ENCODE measurements around the gene PBX4. TPM values are rescaled to one million over a fixed set of nuclear protein-coding genes. Genes with fewer than 3 reads are reported as not detected.

The PBX4 gene, protein sequence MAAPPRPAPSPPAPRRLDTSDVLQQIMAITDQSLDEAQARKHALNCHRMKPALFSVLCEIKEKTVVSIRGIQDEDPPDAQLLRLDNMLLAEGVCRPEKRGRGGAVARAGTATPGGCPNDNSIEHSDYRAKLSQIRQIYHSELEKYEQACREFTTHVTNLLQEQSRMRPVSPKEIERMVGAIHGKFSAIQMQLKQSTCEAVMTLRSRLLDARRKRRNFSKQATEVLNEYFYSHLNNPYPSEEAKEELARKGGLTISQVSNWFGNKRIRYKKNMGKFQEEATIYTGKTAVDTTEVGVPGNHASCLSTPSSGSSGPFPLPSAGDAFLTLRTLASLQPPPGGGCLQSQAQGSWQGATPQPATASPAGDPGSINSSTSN
- total RNA-seq: 8.6 TPM

DNA sequence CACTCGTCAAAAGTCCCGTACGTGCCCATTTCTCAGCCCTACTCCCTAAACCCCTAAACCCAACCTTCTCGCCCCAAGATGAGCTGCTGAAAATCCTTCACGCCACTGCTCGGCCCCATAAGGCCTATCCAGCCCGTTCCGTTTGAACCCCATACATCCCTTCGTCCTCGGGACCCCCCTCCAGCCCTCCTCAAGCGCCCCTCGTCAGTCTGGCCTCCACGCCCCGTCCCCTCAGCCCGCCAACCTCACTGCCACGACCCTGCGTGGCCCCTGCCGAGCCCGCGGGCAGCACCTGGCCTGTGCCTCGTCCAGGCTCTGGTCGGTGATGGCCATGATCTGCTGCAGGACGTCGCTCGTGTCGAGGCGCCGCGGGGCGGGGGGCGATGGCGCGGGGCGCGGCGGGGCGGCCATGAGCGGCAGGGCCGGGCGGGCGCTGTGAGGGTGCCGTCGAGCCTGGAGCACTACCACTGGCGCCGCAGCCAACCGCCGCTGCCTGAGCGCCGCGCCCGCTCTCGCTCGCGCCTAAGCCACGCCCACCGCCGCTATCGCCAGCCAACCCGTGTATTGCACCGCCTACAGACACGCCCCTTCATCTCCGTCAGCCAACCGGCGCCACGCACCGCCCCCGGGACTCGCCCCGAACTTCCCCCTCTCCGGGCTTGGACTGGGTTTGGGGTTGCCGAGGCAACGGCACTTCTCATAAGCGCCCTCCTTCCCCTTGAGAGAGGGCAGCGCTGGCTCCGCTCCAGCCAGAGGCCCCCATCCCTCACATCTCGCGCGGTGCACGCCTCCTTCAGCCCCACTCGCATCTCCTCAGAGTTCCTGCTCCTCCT, at the start of gene PBX4:
Gene PBX4, minus strand, starts transcription at position 469 of the 833 bp plus-strand sequence. Its CDS starts 58 bp downstream, at position 411.

DNA sequence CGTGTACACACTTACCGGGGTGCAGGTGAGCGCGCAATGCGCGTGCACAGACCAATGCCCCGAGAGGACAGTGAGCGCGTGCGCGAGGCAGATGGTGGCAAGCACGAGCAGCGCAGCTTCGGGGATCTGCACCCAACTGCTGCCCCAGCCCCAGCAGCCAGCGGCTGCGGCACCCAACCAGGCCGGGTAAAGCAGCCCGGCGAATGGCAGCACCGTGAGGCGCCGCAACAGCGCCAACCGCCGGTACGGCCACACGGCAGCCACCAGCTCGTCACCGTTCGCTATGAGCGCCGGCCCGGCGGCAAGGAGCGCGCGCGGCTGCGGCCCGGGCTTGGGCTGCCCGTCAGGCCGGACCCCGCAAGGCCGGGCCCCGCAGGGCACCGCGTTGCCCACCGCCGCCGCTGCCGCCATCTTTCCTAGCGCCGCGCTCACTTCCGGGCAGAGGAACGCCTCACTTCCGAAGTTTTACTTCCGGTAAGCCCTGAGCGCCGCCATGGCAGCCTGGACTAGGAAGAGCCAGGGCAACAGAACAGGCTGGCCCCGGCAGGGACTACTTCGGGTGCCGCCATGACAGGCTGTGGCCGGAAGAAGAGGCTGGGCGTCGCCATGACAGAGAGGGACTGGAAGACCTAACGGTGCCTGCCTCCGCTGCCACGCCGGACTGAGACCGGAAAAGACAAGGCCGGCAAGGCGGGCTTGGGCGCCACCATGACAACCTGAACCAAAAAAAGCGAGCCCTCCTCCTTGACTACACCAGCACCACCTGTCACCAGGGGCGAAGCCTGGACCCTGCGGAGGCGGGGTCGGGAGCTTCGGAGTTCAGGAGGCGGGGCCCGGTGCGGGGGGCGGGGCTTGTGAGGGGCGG, 45.0 kb upstream of the PBX4 start, which contains the start of gene ATP13A1:
Gene ATP13A1, minus strand, starts transcription at position 421 of the 865 bp plus-strand sequence. Its CDS starts 10 bp downstream, at position 411.

DNA sequence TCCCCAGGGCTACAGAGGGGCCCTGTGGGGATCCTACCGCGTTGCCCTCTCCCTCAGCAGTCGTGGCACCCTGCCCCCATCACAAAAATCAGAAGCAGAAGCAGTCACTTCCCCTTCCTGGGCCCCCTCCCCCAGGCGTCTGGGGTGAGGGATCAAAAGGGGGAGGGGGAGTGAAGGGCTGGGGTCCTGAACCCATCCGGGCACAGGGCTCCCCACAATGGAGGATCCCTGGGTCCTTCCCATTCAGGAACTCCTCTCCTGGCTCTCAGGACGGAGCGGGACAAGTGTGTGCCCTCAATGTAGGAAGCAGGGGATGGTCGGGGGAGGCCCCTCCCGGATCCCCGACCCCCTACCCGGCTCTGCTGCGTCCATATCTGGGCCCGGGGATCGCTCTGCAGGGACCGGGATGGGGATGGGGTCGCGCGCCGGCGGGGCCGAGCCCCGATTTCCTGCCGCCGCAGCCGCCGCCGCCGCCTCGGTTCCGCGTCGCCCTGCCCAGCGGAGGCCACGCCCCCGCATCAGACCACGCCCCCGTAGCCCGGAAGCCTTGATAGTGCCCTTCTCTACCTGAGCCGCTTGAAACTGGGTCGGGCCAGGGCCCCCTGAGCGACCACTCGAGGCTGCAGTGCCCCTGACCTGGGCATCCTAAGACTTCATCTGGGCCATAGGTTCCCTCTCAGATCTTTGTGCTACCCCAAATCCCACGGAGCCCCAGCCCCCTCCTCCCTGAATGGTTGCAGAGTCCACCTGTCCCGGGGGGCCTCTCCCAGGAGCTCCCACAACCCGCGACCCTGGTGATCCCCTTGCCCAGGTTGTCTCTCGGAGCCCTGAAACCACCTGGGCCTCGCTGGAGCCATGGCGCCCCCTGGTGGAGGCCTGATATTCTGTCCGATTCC, 24.9 kb upstream of the PBX4 start, which contains the start of gene GMIP:
Gene GMIP, minus strand, starts transcription at position 500 of the 896 bp plus-strand sequence. Its CDS starts 128 bp downstream, at position 372.

DNA sequence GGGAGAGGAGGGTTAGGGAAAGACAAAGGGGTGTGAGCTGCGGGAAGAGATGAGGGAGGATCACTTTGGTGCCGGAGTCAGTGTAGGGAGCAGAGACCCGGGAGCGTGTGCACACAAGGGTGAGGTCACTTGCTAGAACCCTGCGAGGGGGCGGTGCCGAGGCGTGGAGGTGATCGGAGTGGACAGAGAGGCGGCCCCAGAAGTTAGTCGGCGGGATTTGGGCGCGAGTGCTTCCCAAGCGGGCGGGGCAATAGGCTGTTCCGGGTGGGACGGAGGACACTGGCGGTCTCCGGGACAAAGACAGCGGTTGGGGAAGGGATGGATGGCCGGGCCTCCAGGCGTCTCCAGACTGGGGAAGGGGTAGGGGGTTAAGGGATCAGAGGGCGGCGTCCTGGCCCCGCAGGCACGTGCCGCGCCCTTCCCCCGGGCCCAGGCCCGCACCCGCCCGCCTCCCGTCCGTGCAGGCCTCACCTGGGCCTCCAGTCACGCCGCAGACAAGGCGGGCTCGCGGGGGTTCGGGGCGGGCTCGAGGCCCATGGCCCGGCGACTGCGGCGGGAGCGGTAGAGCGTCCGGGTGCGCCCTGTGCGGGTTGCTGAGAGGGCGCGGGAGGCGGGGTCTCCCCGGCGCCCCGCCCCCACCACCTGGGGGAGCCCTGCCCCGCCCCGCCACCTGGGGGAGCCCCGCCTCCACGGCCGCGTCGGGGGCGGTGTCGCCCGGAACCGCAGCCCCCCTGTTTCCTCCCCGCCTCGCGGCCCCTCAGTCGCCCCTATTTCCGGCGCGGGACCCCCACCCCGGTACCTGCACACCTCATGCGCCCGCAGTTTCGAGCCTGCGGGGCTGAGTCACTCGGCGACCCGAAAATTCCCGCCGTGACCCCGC, 9.4 kb upstream of the PBX4 start, which contains the start of gene LPAR2:
Gene LPAR2, minus strand, starts transcription at position 600 of the 880 bp plus-strand sequence. CDS start 945 bp downstream, outside the sequence.

DNA sequence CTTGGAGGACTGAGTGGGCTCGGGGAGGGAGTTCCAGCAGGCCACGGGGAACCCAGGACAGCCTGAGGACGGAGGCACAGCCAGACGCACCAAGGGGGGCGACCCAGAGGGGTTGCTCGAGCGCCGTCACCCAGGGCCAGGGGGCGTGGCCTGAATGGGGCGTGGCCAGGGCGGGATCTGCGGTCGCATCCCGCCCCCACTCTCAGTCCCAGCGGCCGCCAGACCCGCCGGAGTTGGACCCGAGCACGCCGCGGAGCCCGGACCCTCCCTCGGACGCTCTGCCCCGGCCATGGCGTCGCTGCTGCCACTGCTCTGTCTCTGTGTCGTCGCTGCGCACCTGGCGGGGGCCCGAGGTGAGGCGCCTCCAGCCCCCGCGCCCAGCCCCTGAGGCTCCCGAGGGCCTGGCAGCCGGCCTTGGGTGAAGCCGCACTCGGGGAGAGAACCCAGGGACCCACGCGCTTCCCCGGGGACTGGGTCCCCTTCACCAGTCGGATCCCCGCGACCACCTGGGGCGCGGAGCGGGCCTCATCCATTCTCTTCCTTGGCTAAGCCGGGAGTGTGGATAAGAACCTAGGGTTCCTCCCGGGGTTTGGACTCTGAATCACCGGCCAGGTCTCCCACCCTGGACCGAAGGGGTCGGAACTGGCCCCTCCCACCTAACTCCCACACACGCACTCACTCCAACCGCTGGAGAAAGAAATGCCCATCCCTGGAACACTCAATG, 80.3 kb downstream of the PBX4 start, which contains the start of gene CILP2:
Gene CILP2, plus strand, starts transcription at position 205 of the 724 bp plus-strand sequence. Its CDS starts 85 bp downstream, at position 290.

DNA sequence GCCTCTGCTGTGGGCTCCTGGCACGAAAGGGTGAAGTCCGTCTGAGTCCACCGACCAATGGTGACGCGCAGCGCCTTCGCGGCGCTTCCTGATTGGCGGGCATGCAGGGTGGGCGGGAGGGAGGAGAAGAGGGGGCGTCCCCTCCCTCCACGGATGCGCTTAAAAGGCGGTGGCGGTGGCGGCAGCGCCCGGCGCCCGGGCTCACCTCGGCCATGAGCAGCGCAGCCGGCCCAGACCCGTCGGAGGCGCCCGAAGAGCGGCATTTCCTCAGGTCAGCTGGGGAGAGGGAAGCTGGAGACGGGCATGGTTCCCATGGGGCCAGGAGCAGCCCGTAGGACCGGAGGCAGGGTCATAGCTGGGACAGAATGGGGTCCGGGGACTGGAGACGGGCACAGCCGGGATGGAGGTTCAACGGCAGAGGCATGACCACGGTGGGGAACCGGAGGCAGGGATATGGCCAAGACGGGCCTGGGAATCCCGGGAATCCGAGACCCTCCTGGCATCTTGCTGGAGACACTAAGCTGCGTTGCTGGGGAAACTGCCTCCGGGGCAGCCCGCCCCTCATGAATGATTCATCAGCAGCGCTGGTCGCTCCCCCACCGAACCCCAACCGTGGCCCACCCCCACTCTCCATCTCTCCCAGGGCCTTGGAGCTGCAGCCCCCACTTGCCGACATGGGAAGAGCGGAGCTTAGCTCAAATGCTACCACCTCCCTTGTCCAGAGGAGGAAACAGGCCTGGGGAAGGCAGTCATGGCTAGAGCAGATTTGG, 89.6 kb downstream of the PBX4 start, which contains the start of gene YJEFN3:
Gene YJEFN3, plus strand, starts transcription at position 191 of the 770 bp plus-strand sequence. Its CDS starts 22 bp downstream, at position 213.

DNA sequence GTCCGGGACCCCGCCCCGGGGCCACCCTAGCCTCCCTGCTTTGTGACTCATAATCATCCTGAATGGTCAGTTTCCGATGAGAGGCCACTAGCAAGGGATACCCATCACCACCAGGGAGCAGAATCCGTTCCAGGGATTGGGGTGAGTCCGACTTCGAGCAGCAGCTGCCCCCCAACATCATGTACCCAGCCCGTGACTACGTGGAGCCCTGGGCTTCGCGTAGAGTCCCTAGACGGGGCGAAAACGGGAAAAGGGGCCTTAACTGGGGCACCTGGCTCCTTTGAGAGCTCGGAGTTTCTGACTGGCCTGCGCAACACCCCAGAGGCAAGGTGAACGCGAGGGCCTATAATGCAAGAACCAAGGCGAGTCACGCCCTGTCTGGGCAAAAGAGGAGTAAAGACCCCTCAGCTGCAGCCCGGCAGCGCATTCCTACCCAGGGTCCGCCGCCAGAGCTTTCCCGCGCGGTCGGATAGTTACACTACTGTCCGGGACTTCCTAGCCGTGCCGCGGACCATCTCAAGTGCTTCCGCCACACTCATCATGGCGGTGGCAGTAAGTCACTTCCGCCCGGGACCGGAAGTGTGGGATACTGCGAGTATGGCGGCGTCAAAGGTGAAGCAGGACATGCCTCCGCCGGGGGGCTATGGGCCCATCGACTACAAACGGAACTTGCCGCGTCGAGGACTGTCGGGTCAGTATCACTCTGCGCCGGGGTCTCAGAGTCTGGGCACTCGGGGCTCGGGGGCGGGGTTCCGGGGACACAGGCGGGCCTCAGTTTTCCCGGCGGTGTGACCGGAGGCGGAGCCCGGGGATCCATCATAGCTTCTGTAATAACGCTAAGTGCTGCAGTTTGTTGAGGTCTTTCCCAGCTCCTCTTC, 102.6 kb downstream of the PBX4 start, which contains the start of gene NDUFA13:
Gene NDUFA13, plus strand, starts transcription at position 584 of the 878 bp plus-strand sequence. Its CDS starts 14 bp downstream, at position 598.

DNA sequence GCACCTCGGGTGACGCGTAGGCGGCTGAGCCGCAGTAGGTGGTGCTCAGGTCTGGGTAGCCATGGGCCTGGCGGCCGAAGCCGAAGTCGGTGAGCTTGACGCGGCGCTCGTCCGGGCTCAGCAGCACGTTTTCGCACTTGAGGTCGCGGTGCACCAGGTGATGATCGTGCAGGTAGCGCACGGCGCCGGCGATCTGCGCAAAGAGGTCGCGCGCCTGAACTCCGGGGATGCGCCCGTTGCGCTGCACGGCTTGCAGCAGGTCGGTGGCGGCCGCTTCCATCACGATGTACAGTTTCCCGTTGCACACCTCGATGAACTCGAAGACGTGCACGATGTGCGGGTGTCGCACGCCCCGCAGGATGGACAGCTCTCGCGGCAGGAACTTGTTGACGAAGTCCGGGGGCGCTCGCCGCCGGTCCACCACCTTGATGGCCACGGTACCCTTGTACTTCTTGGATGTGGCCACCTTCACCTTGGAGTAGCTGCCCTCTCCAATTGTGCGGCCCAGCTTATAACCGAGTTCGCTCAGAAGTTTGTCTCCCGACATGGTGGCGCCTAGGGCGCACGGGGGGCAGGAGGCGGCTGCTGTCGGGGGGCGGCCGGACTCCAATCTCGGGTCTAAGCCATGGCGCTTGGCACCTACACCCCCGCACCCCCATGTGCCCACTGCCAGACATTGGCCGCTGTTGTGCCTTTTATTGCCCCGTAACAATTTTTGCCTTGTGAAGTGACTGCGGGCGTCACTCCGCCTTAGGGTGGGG, 103.4 kb downstream of the PBX4 start, which contains the start of gene TSSK6:
Gene TSSK6, minus strand, starts transcription at position 668 of the 761 bp plus-strand sequence. Its CDS starts 121 bp downstream, at position 547.

Other genes with a start within 250 kb of the PBX4 start
- gene GATAD2A, start 213.0 kb downstream of the PBX4 start, total RNA-seq: 43.4 TPM
- gene TSSK6, start 103.1 kb downstream of the PBX4 start, total RNA-seq: 2.4 TPM
- gene NDUFA13, start 102.5 kb downstream of the PBX4 start, total RNA-seq: 44.9 TPM
- gene YJEFN3, start 89.8 kb downstream of the PBX4 start, total RNA-seq: 3.2 TPM
- gene CILP2, start 80.4 kb downstream of the PBX4 start, total RNA-seq: 3.7 TPM
- 15.4 TPM for gene LPAR2, start 9.5 kb upstream of the PBX4 start, total RNA-seq
- gene GMIP, start 25.0 kb upstream of the PBX4 start, total RNA-seq: 9.2 TPM
- 80.7 TPM for gene ATP13A1, start 45.0 kb upstream of the PBX4 start, total RNA-seq
- 9.3 TPM for gene ZNF101, start 50.2 kb upstream of the PBX4 start, total RNA-seq
- gene ZNF14, start 114.4 kb upstream of the PBX4 start, total RNA-seq: 30.3 TPM
- gene ZNF506, start 203.1 kb upstream of the PBX4 start, total RNA-seq: 65.3 TPM
- gene ZNF253, start 247.2 kb upstream of the PBX4 start, total RNA-seq: 56.9 TPM

All from camera-type eye (tissue), 1 donor.